GM19438 (cell line): ENCODE results near the gene HLF.

ENCODE experiments used
- ATAC-seq: cut with Tn5 transposase; IDR thresholded peaks from one replicate; pipeline ENCODE4 v1.9.1; 2021; ENCODE audit warnings: low read depth; ENCODE audit not compliant: unreplicated experiment

HLF gene, protein sequence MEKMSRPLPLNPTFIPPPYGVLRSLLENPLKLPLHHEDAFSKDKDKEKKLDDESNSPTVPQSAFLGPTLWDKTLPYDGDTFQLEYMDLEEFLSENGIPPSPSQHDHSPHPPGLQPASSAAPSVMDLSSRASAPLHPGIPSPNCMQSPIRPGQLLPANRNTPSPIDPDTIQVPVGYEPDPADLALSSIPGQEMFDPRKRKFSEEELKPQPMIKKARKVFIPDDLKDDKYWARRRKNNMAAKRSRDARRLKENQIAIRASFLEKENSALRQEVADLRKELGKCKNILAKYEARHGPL

DNA sequence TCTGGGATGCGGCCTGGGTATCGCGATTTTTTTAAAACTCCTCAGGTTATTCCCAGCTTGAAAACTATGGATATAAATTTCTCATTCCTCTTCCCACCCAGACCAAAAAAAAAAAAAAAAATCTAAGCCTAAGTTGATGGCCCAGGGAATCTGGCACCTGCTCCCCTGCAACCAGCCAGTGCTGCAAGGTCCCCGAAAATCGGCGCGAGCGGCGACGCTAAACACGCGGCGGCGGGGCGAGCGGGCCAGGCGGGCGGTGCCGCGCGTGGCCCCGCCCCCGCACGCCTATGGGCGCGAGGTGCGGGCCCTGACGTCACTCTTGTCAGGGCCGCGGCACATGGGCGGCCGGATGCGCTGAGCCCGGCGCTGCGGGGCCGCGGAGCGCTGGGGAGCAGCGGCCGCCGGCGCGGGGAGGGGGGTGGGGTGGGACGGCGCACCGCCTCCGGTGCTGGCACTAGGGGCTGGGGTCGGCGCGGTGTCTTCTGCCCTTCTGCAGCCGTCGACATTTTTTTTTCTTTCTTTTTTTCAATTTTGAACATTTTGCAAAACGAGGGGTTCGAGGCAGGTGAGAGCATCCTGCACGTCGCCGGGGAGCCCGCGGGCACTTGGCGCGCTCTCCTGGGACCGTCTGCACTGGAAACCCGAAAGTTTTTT, at the start of gene HLF:
Gene HLF (plus strand): TSS at position 316 of the 654 bp plus-strand sequence. CDS start 525 bp downstream, outside the sequence.
- peak; percentile 93 for ATAC-seq

DNA sequence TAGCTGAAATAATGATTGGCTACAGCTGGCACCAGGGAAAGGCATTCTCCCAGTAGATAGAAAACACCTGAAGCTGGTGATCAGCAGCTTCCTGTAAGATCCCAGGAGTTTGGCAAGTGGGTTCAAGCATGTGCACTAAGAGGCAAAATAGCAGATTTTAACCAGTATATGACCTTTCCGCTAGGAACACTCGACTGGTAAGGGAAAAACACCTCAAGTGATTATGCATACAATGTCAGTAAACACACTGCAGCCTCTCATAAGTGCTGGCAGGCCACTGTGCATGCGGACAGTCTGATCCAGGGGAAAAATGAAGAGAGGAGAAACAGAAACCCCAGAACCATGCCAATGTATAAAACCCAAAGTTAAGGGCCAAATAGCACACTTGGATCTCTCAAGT, 49.0 kb upstream of the HLF start:
- ATAC-seq: no peak

DNA sequence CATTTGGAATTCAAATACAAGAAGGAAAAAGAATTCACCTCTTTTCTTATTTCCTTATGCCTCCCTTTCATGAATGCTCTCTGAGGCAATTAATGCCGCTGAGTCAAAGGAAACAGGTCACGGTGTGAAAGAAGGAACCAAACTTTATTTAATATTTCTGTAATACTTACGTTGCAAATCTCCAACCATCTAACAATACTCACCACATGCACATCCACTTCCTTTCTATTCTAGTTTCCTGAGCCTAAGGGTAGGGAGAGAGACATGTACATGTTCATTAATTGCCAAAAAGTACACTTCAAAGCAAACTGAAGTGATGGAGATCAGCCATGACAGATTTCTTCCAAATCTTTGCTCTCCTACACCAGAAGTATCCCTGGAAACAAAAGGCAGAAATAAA, 47.9 kb upstream of the HLF start:
- no peak for ATAC-seq

DNA sequence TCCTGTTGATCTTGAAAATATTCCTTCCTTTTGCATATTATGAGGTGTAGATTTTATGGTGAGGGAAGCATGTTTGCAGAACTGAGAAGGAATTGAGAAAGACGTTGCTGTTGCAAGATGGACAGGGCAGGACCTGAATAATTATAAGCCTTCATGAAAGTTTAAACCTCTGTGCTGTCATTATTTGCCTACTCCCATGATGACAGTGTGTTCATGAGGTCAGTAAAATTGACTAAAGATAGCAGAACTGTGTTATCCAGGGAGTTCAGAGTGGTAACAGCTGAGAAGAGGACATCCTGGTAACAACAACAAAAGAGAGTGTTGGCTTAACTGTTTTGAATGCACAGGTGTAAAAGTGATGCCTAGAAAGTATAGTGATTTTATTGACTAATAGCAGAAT, 45.3 kb upstream of the HLF start:
- ATAC-seq: no peak

DNA sequence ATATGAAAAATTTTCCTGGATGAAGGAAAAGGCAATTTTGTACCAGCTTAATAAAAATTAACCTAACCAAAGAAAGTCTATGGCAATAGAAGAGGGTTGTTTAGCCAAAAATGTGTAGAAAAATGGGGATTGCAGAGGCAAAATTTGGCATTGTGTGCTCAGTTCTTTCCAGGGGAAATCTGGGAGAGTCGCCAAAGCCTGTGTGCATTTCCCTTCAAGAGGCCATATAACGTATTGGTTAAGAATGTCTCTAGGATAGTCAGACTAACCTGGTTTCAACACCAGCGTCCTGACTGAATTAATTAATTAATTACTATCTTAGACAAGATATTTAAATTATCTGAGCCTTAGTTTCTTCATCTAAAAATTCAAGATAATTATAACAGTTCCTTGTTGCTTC, 44.8 kb upstream of the HLF start:
- no peak for ATAC-seq

DNA sequence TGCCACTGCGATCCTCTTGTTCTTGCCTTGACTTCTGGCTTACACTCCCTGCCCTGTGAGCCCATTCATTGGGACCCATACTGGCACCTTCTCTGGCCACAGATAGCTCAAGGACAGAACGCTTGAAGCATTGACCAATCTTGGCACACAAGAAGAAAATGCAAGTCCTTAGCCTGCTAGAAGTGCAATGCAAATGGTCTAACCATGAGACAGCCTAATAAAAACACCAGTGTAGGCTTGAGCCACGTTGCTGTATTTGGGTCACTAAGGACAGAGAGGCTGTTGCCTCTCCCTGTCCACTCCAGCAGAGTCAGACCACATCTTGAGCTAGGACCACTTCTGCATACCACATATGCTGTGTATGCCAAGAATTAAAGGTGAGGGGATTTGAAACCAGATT, 41.2 kb upstream of the HLF start:
- no peak for ATAC-seq

DNA sequence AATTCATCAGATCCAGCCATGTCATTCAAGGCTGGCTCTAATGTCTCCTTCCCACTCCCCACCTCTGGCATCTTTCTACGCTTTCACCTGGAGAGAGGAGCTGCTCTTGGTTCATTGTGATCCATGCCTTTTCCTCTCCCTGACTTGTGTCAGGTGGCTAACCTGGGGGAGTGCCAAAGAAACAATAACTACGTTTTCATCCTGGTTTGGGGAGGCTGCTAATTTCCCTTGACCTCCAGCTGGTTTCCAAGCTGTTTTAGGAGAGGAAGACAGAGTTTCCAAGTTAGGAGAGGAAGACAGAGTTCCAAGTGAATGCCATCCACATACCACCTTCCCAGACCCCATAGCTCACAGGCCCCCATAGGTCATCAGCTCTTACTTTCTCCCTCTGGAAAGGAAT, 40.0 kb upstream of the HLF start:
- ATAC-seq: no peak

DNA sequence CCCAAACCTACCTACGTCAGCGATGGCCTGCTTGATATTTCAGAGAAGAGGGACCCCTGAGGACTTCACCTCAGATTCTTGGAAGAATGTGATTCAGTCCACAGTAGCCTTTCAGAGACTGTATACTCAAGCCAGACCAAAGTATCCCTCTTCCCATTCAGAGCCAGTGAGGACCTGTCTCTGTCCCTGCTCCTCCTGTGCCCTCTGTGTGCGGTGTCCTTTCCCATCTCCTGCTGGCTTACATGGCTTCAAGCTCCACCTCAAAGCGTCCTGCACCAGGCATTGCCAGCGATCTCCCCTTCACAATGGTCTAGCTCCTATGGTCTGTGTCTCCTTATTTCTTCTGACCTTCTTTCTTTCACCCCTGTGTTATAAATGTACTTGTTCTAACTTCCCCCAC, 39.5 kb upstream of the HLF start:
- no peak for ATAC-seq

DNA sequence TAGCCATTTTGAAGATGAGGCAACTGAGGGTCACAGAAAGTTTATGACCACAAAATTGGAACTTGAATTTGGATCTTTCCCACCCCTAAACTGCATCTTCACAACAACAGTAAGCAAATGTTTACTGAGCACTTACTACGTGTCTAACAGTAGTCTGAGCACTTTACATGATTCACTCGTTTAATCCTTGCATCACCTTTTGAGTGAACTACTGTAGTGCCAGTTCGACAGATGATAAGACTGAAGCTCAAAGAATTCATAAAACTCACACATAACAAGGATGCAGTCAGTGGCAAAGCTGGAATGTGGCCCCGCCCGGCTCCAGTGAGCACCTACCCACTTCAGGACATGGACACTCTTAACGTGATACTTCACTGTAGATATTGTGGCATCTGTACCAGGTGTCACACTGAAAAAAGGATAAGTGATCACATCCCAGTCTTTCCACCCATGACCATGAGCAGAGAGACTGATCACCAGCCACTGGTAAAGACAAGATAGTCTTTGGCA, 36.0 kb upstream of the HLF start:
- no peak for ATAC-seq

DNA sequence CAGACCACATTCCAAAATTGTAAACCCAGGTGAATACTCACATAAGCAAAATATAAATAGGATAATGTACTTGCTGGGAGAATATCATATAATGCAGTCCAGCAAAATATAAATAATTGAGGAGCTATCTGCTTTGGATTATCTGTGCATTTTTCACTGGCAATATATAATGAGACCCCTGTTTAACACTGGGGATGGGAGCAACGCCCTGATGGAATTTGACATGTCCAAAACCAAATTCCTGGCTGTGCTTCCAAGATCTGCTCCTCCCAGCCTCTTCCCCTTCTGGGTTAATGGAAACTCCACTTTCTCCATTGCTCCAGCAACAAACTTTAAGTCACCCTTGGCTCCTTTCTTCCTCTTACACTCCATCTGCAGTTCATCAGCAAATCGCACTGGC, 35.5 kb upstream of the HLF start:
- no peak for ATAC-seq

DNA sequence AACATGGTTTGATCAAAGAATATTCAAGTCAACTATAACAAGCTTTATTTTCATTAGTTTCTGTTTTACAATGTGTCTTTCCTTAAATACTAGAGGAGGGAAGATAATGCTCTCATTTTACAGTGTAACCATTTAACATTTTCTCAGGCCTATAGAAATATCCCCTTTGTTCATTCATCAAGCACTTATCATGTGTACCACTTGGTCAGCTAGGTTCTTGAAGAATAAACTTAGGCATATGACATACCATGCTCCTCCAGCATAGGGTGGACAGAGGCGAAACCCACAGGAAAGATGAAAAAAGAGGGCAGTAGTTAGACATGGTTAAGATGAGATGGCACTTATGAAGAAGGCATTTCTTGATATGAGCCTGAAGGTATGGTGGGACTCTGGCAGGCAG, 34.0 kb upstream of the HLF start:
- no peak for ATAC-seq

DNA sequence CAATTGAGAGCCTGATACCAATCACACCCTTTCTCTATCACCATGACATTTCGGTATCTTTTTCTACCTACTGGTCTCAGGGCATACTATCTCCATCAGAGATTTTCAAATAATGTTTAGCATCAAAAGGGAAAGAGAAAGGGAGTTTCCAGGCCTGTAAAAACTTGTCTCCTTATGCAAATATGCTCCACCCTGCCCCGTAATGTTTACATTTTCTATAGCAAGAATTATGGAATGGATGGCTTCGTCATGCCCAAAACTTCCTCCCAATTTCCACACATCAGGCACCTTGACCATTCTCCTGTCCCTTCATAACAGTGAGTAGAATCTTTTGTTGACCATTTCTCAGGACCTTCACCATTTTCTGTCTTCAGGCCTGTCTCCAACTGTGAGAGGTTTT, 30.9 kb upstream of the HLF start:
- no peak for ATAC-seq

DNA sequence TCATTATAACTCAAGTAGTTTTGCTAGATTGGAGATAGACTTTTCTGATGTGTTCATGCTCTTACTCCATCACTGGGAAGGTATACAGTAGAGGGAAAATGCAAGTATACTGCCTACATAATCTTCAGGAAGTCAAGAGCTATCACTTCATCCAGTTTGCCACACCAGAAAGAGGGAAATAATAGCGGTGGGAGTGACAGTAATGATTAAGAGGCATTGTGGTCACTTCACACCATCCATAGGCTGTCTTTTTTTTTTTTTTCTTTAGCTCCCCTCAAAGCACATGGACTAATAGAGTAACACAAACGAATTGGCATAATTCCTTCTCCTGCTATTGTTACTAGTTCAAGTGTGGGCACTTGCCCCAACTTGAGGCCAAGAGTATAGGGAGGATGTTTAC, 28.4 kb upstream of the HLF start:
- no peak for ATAC-seq

DNA sequence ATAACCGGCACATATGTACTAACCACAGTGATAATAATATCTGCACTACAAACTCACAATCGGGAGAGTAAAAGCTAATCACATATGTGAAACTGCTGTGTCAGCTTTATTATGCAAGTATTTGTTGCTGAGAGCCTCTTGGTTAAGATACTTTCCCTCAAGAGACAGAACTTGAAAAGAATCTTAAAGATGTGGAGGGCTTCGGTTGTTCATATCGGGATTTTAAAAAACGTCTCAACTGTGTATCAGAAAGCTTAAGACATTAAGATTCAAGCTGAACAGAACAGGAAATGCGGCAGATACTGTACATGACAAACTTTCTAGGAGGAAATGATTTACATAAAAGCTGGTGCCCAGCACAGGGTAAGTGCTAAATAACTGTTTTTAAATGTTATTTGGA, 27.5 kb upstream of the HLF start:
- ATAC-seq: no peak

DNA sequence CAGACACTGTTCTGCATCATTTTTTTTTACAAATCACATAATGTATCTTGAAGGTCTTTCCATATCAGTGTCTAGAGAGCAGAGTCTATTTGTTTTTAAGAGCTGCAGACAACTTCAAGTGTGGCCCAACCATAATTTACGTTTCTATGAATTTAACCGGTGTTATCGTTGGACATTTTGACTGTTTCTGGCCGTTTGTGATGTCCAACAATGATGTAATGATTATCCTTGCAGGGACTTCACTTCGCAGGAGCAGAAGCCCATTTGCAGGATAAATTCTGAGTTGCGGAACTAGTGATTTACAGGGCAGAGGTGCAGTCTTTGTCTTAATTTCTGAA, 26.9 kb upstream of the HLF start:
- ATAC-seq: no peak

DNA sequence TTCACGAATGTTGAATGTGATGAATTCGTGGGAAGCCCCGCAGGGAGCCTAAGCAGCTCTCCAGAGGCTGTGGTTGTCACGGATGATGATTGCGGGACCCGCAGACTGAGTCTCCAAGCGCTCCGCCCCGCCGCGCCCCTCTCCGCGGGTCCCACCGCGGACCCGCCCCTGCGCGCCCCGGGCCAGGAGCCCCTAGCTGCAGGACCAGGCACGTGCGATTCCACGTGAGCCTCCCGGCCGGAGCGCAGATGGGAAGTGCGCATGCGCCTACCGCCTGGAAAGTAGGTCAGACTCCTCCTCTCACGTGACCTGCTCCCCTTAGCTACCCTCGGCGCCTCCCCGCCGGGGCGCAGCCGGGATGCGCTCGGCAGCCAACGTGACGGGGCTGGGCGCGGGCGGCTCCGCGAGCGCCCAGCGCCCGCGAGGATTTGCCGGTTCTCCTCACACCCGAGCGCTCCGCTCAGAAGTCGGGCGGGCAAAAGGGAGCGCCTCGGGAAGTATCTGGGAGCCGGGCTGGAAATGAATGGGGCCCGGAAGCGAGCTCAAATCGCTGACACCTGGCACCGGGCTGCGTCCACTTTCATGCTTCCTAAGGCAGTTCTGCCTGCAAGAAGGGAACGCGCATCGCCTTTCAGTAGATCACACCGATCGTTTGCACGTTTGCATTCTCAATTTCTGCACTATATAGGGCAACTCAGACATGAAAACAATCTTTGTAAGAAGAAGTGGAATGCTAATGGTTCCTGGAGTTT, 26.4 kb upstream of the HLF start:
- peak; percentile 91 for ATAC-seq

DNA sequence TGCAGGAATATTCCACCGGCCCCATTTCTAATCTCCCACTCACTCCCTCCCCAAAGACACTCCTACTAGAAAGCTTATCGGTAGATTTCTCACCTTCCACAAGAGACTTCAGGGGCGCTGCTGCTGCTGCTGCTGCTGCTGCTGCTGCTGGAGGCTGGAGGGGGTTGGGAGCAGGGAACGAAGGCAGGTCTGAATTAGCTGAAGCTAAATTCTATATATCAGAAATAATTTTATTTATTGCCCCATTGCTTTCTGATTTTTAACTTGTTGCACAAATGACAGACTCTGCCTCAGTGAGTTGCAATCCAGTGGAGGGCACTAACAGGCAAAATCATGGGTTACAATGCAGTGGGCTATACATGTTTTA, 25.8 kb upstream of the HLF start:
- peak; percentile 33 for ATAC-seq

DNA sequence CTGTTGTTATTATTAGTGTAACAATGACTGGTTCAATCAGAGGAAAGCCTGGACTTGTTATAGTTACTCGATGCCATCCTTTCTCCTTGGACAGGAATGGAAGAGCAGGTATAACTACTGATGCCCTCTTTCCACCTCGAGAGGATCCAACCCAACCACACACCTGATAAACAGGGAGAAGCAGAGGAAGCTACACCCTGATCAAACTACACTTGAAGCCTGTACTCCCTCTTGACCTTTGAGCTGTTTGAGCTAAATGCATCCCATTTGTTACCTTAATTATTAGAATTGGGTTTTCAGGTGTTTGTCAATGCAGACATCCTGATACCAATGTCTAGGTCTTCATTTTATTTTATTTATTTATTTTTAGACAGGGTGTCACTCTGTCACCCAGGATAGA, 23.7 kb upstream of the HLF start:
- ATAC-seq: no peak

DNA sequence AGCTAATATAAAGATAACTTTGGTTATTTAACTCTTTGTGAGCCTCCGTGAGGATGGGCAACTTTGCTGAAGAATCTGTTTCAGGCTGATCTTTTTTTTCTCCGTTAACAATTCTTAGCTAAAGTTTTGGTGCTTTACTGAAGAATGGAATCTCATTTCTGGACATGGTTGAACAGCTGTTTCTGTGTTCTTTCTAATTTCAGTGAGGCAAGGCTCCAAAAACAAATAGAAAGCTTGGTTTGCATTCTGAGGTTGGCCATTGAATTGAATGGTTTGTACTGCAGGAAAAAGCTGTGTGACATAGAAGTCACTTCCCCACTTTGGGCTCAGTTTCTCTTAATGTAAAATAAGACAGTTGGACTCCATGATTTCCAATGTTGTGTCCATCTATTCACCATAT, 22.3 kb upstream of the HLF start:
- ATAC-seq: no peak

DNA sequence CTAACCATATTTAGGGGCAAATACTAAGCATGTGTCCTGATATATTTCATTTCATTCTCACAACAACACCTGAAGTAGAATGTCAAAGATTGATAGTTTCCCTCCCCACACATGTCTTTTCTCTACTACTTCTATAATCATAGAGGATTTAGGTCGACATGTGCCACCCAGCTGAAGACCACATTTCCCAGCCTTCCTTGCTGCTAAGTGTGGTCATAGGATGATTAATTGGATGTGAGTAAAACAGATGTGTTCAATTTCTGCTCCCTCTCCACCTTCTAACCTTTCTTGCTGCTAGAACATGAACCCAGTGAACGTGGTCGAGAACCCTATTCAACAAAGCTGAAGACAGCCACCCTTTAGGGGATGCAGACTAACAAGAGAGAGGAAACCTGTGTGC, 18.8 kb upstream of the HLF start:
- no peak for ATAC-seq

DNA sequence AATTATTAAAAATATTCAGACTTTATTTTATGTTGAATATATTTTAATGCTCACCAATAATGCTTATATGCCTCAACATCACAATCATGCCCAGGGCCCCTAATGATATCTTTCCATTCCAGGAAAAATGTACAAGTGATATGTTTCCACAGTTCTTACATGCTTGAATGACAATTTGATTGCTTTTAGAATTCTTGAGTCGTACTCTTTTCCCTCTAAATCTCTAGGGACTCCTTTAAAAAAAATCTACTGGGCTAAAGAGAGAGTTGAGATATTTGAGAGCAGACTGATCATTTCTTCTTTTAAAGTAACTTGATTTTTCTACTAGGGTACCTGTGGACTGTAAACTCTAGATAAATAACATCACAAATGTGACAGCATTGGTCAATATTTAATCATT, 18.2 kb upstream of the HLF start:
- ATAC-seq: no peak

DNA sequence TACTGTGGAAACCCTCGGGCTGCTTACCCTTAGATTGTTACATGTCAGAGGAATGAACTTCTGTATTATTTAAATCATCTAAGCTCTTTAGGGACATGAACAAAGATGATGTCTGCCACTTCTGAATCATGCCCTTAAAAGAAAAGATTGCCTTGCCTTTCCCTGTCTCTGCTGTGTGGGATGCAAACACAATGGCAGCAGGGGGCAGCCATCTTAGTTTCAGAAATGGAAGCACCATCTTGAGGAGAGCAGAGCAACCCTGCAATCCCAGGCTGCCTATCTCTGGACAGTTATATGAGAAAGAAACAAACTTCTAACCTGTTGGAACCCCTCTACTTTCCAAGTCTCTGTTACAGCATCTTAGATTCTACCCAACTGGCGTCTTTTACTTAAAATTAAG, 16.7 kb upstream of the HLF start:
- ATAC-seq: no peak
